ENCODE data around the gene CALY. TPM values are rescaled to one million over a fixed set of nuclear protein-coding genes. Genes with fewer than 3 reads are reported as not detected.
A peak's percentile ranks its signal among the peaks of the same experiment; 100 is the strongest.

Gene CALY
- total RNA-seq, 4 donors from 2014 or later = 1.6 to 3.6 (median 2.3) TPM

- H3K9me3 ChIP-seq = no peaks in the 10 kb centered on the region
- H3K4me1 ChIP-seq = peaks cover 15 to 57% (median 56%) of the 10 kb centered on the region in 4 donors
- no peak for TF ChIP-seq CTCF (IDR thresholded peaks at IDR 0.05)
- H3K27ac ChIP-seq (replicated peaks in 1 of 4) = peak overlapping the region in 3 of 4 donors; percentile 3 to 40 (median 40)
- DNase-seq (ENCODE audit: extremely low spot score) = no peak
- no peaks in the 10 kb centered on the region for H3K27me3 ChIP-seq
- intact Hi-C loops (cut with DNase I) = no loop called here
- H3K36me3 ChIP-seq = peaks cover 12 to 54% (median 37%) of the 10 kb centered on the region in 4 donors
- no peak overlapping the region for H3K4me3 ChIP-seq
- 96% methylated on average over 5 of the region's 5 CpGs for WGBS
Measured at GRCh38 chr10:133306097-133306476, 30.6 kb downstream of the CALY start.

- TF ChIP-seq POLR2AphosphoS5 (IDR thresholded peaks at IDR 0.05) (no peak), CTCF (IDR thresholded peaks at IDR 0.05) (no peak), POLR2A (IDR thresholded peaks at IDR 0.05; ENCODE audit: low read depth) (no peak), EP300 (IDR thresholded peaks at IDR 0.05) (no peak)
- no peak for DNase-seq (ENCODE audit: extremely low spot score)
- Histone ChIP-seq H3K9me3 (no peaks in the 10 kb centered on the region), H3K4me1 (peaks cover 15 to 50% (median 48%) of the 10 kb centered on the region in 4 donors), H3K27me3 (no peaks in the 10 kb centered on the region), H3K36me3 (peaks cover 39 to 67% (median 52%) of the 10 kb centered on the region in 4 donors), H3K27ac (replicated peaks in 1 of 4) (no peak overlapping the region), H3K4me3 (no peak overlapping the region)
- intact Hi-C loops (cut with DNase I) = no loop called here
- 87% methylated on average over 7 of the region's 10 CpGs for WGBS
Measured at GRCh38 chr10:133303206-133303605, 33.5 kb downstream of the CALY start.

- intact Hi-C loops (cut with DNase I) = no loop called here
- TF ChIP-seq POLR2AphosphoS5 (IDR thresholded peaks at IDR 0.05) (no peak), POLR2A (IDR thresholded peaks at IDR 0.05; ENCODE audit: low read depth) (no peak), CTCF (IDR thresholded peaks at IDR 0.05) (no peak), EP300 (IDR thresholded peaks at IDR 0.05) (no peak)
- no peaks in the 10 kb centered on the region for H3K9me3 ChIP-seq
- H3K36me3 ChIP-seq = peaks cover 49 to 76% (median 61%) of the 10 kb centered on the region in 4 donors
- H3K27me3 ChIP-seq = no peaks in the 10 kb centered on the region
- peaks cover 6 to 40% (median 39%) of the 10 kb centered on the region in 4 donors for H3K4me1 ChIP-seq
- 98% methylated on average over 12 of the region's 14 CpGs for WGBS
- H3K4me3 ChIP-seq = no peak overlapping the region
- no peak overlapping the region for H3K27ac ChIP-seq (replicated peaks in 1 of 4)
- DNase-seq (ENCODE audit: extremely low spot score) = no peak
Measured at GRCh38 chr10:133302230-133302629, 34.5 kb downstream of the CALY start.

GRCh38 chr10:133299738-133300137 lies 37.0 kb downstream of the CALY start:
- peaks cover 72 to 94% (median 86%) of the 10 kb centered on the region in 4 donors for H3K36me3 ChIP-seq
- H3K27me3 ChIP-seq = no peaks in the 10 kb centered on the region
- H3K9me3 ChIP-seq = no peaks in the 10 kb centered on the region
- TF ChIP-seq CTCF (IDR thresholded peaks at IDR 0.05) = no peak
- no peak for TF ChIP-seq POLR2A (IDR thresholded peaks at IDR 0.05; ENCODE audit: low read depth)
- TF ChIP-seq POLR2AphosphoS5 (IDR thresholded peaks at IDR 0.05) = no peak
- no peak for TF ChIP-seq EP300 (IDR thresholded peaks at IDR 0.05)
- WGBS = 93% methylated on average over 14 of the region's 14 CpGs
- DNase-seq (ENCODE audit: extremely low spot score) = no peak
- peaks cover 0 to 18% (median 14%) of the 10 kb centered on the region in 4 donors for H3K4me1 ChIP-seq
- no peak overlapping the region for H3K4me3 ChIP-seq
- no peak overlapping the region for H3K27ac ChIP-seq (replicated peaks in 1 of 4)
- intact Hi-C loops (cut with DNase I) = no loop called here

- TF ChIP-seq CTCF (IDR thresholded peaks at IDR 0.05) = no peak
- TF ChIP-seq EP300 (IDR thresholded peaks at IDR 0.05) = no peak
- TF ChIP-seq POLR2AphosphoS5 (IDR thresholded peaks at IDR 0.05) = no peak
- no peak for TF ChIP-seq POLR2A (IDR thresholded peaks at IDR 0.05; ENCODE audit: low read depth)
- Histone ChIP-seq H3K9me3 (no peaks in the 10 kb centered on the region), H3K27me3 (no peaks in the 10 kb centered on the region), H3K36me3 (peaks cover 76 to 97% (median 91%) of the 10 kb centered on the region in 4 donors), H3K27ac (replicated peaks in 1 of 4) (no peak overlapping the region), H3K4me3 (no peak overlapping the region), H3K4me1 (peaks cover 0 to 14% (median 9%) of the 10 kb centered on the region in 4 donors)
- intact Hi-C loops (cut with DNase I) = no loop called here
- 79% methylated on average over 8 of the region's 10 CpGs for WGBS
- DNase-seq (ENCODE audit: extremely low spot score) = no peak
Measured at GRCh38 chr10:133299224-133299623, 37.5 kb downstream of the CALY start.

All from esophagus muscularis mucosa (tissue), 4 donors.